ENCODE measurements around the gene WWP2.

DNA sequence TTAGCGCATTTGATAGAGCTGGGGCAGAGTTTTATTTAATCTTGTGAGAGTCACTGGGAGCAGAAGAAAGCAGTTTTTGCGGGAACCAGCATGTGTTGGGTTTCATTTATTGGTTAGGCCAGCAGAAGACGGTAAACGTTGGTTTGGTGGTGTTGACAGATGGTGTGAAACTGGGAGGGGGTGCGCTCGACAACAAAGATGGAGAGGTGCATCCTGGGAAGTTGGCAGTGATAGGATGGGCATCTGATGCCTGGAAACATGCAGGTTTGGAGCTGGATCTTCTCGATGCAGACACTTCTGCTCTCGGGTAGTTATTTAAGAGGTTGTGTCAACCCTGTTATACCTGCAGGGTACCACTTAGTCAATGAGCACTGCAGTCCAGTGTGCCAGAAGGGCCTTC, 164.1 kb downstream of the WWP2 start:
- TF ChIP-seq, protein P1, sequence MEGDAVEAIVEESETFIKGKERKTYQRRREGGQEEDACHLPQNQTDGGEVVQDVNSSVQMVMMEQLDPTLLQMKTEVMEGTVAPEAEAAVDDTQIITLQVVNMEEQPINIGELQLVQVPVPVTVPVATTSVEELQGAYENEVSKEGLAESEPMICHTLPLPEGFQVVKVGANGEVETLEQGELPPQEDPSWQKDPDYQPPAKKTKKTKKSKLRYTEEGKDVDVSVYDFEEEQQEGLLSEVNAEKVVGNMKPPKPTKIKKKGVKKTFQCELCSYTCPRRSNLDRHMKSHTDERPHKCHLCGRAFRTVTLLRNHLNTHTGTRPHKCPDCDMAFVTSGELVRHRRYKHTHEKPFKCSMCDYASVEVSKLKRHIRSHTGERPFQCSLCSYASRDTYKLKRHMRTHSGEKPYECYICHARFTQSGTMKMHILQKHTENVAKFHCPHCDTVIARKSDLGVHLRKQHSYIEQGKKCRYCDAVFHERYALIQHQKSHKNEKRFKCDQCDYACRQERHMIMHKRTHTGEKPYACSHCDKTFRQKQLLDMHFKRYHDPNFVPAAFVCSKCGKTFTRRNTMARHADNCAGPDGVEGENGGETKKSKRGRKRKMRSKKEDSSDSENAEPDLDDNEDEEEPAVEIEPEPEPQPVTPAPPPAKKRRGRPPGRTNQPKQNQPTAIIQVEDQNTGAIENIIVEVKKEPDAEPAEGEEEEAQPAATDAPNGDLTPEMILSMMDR (IDR thresholded peaks at IDR 0.05; ENCODE audit: extremely low read depth in 1 of 2, insufficient read depth in 1 of 2, low read depth in 1 of 2, low read length in 2 of 2), result no peak
- TF ChIP-seq POLR2A (IDR thresholded peaks at IDR 0.05; ENCODE audit: low read depth, low read length) (no peak), FOS (IDR thresholded peaks at IDR 0.05; ENCODE audit: borderline replicate concordance, insufficient read depth, low read length) (no peak)

Measured in endothelial cell of umbilical vein (primary cell).